Breast epithelium (tissue), 4 donors: ENCODE results near the gene COG2. TPM values are rescaled to one million over a fixed set of nuclear protein-coding genes. Genes with fewer than 3 reads are reported as not detected.

ENCODE experiments used
- DNase-seq, 2 donors: peaks; one replicate each; pipeline ENCODE4 v3.0.0-alpha.2; 2019; ENCODE audit warnings: low spot score in 2 of 2
- H3K27ac ChIP-seq, 2 donors: fragments of 200-600 bp; sonication (generic) in 1 of 2; one replicate each; pipeline ENCODE4 v1.5.1; 2016 to 2019; ENCODE audit warnings: mild to moderate bottlenecking in 1 of 2
- H3K27me3 ChIP-seq, 2 donors: fragments of 200-600 bp; sonication (generic) in 1 of 2; one replicate each; pipeline versions ENCODE4 v1.5.1 to v1.6.0; 2017 to 2019; ENCODE audit warnings: control low read depth in 1 of 2, mild to moderate bottlenecking in 1 of 2
- H3K36me3 ChIP-seq: fragments of 200-600 bp; one replicate; pipeline ENCODE4 v1.5.1; 2019
- H3K4me1 ChIP-seq, 2 donors: fragments of 200-600 bp; sonication (generic); one replicate each; pipeline ENCODE4 v1.5.1; 2016 to 2019; ENCODE audit warnings: control low read depth in 1 of 2
- H3K4me3 ChIP-seq, 3 donors: fragments of 200-600 bp; sonication (generic); 1 replicate in 2 of 3; 2 replicates in 1 of 3; pipeline ENCODE4 v1.5.1; 2016 to 2019; ENCODE audit warnings: mild to moderate bottlenecking in 3 of 3, moderate library complexity in 2 of 3
- H3K9me3 ChIP-seq, 2 donors: fragments of 200-600 bp; sonication (generic) in 1 of 2; one replicate each; pipeline ENCODE4 v1.5.1; 2016 to 2019; ENCODE audit warnings: control low read depth in 1 of 2
- CTCF ChIP-seq, 3 donors: fragments of 450-650 bp; IDR thresholded peaks; one replicate each; pipeline ENCODE4 v1.5.1; 2016 to 2017; ENCODE audit warnings: antibody characterized with exemption in 3 of 3, mild to moderate bottlenecking in 3 of 3, moderate library complexity in 3 of 3
- POLR2A ChIP-seq: fragments of 450-650 bp; IDR thresholded peaks from one replicate; pipeline ENCODE4 v1.6.1; 2016; ENCODE audit warnings: antibody characterized with exemption, mild to moderate bottlenecking, moderate library complexity
- POLR2AphosphoS5 ChIP-seq, 3 donors: sonication (generic); formaldehyde crosslinking; IDR thresholded peaks; one replicate each; pipeline ENCODE4 v1.6.1; 2017; ENCODE audit warnings: antibody characterized with exemption in 3 of 3
- intact Hi-C: fragments of 100-400 bp; cut with DNase I; formaldehyde crosslinking; loops from one replicate; pipeline ENCODE4 v1.15.1; 2023; ENCODE audit warnings: low total_unique reads
- total RNA-seq, 3 donors: library from RNA; depleted of rRNA; stranded (reverse); fragments of >200 nt; gene quantifications; one replicate each; pipeline ENCODE4 v1.1.0, GENCODE V29; 2016

The COG2 gene
- total RNA-seq, 3 donors from 2014 or later: 22.9 to 44.3 (median 33.4) TPM

DNA sequence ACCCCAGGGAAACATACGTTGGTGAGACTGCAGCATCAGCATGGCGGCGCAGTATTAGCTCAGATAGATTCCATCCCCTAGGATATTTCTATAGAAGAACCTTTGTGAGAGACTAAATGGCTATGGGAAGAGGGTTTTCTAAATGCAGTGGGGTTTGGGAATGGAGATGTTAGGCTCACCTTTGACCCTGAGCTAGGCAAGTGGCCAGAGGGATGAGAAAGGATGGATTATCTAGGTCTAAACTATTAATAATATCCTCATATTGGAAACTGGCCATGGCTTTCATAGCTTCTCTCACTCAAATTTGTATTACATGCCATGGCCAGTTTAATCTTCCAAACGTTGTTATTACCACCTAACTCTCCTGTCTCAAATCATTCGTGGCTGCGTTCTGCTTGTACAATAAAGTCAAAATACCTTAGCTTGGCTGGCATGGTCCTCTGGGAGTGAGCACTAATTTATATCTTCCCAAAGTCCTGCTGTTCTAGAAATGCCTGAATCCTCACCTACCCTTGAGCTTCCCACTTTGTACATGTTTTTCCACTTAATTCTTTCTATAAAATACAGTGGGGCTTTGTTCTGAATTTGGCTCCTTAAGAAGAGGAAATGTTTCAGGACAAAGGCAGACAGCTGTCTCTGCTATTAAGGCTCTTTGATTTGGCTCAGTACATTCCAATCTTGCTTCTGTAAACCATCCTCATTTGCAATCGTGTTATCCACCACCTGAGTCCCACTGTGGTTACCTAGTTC, 31.0 kb upstream of the COG2 start:
- Histone ChIP-seq H3K36me3 (no peaks in the 10 kb centered on the region), H3K4me1 (no peaks in the 10 kb centered on the region), H3K27me3 (peaks cover 0 to 8% of the 10 kb centered on the region in 2 donors), H3K9me3 (no peaks in the 10 kb centered on the region), H3K4me3 (no peak overlapping the region), H3K27ac (no peak overlapping the region)
- intact Hi-C loops: no loop called here
- TF ChIP-seq POLR2AphosphoS5 (IDR thresholded peaks at IDR 0.05): no peak
- TF ChIP-seq POLR2A: no peak
- TF ChIP-seq CTCF (IDR thresholded peaks at IDR 0.05): no peak
- DNase-seq: no peak

DNA sequence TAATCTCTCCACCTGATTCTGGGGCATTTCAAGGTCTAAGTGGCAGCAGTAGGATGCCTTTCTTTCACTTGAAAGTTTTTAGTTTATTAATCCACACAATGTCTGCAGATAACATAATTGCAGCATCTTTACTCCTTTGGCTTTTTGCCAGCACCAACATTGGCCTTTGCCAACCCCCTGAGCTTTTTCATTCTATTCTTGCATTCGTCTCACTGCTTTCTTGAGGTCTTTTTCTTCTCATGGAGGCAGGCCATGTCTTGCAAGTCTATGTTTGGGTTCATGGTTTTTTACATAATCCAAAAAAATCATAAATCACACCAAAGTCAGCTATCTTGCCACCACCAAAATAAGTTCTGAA, 30.4 kb upstream of the COG2 start:
- no peaks in the 10 kb centered on the region for H3K4me1 ChIP-seq
- no peak for TF ChIP-seq POLR2AphosphoS5 (IDR thresholded peaks at IDR 0.05)
- TF ChIP-seq POLR2A: no peak
- no peak for TF ChIP-seq CTCF (IDR thresholded peaks at IDR 0.05)

GRCh38 chr1:230612651-230613050, 29.6 kb upstream of the COG2 start:
- H3K9me3 ChIP-seq: no peaks in the 10 kb centered on the region
- H3K27ac ChIP-seq: no peak overlapping the region
- no peaks in the 10 kb centered on the region for H3K4me1 ChIP-seq
- H3K36me3 ChIP-seq: no peaks in the 10 kb centered on the region
- DNase-seq: no peak
- H3K4me3 ChIP-seq: no peak overlapping the region
- no peak for TF ChIP-seq CTCF (IDR thresholded peaks at IDR 0.05)
- TF ChIP-seq POLR2A: no peak
- no peak for TF ChIP-seq POLR2AphosphoS5 (IDR thresholded peaks at IDR 0.05)
- intact Hi-C loops: no loop called here
- H3K27me3 ChIP-seq: peaks cover 0 to 8% of the 10 kb centered on the region in 2 donors

More for the DNA sequence above, 30.4 kb upstream of the COG2 start:
- intact Hi-C loops: no loop called here
- Histone ChIP-seq H3K4me3 (no peak overlapping the region), H3K9me3 (no peaks in the 10 kb centered on the region), H3K27ac (no peak overlapping the region), H3K36me3 (no peaks in the 10 kb centered on the region), H3K27me3 (peaks cover 0 to 8% of the 10 kb centered on the region in 2 donors)
- no peak for DNase-seq

GRCh38 chr1:230614121-230614520, 28.2 kb upstream of the COG2 start:
- no peak for TF ChIP-seq POLR2A
- intact Hi-C loops: no loop called here
- peaks cover 0 to 7% of the 10 kb centered on the region in 2 donors for H3K27me3 ChIP-seq
- no peaks in the 10 kb centered on the region for H3K36me3 ChIP-seq
- H3K4me1 ChIP-seq: no peaks in the 10 kb centered on the region
- H3K27ac ChIP-seq: no peak overlapping the region
- H3K9me3 ChIP-seq: no peaks in the 10 kb centered on the region
- no peak for DNase-seq
- no peak overlapping the region for H3K4me3 ChIP-seq

DNA sequence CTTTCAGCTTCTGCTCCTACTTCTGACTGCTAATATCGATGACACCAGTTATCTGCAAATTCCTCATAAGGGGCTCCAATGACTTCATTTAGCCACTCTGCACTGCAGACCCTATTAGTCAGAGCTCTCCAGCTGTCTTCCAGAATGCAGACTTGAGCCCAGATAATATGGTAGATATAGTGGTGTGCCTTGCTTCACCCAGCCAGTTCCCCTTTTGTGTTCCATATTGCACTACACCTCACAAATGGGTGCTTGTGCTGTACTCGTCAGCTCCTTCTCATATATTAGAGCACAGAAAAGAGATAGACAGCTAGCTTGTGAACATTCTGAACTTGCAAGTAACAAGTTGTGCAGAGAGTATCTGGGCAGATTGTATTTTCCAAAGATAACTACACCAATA, 23.7 kb upstream of the COG2 start:
- Histone ChIP-seq H3K4me3 (no peak overlapping the region), H3K27me3 (no peaks in the 10 kb centered on the region), H3K27ac (no peak overlapping the region), H3K4me1 (no peaks in the 10 kb centered on the region), H3K9me3 (peaks cover 0 to 7% of the 10 kb centered on the region in 2 donors), H3K36me3 (no peaks in the 10 kb centered on the region)
- TF ChIP-seq POLR2AphosphoS5 (IDR thresholded peaks at IDR 0.05) (no peak), CTCF (IDR thresholded peaks at IDR 0.05) (no peak), POLR2A (no peak)
- intact Hi-C loops: no loop called here
- DNase-seq: no peak
